Testis (tissue), 3 donors: Measurements from ENCODE around the gene SLC1A3. TPM values are rescaled to one million over a fixed set of nuclear protein-coding genes. Genes with fewer than 3 reads are reported as not detected.

Experiments
- DNase-seq: peaks from one replicate; pipeline ENCODE4 v3.0.0-alpha.2; 2019
- H3K27ac ChIP-seq, 2 donors: fragments of 200-600 bp; sonication (generic); one replicate each; pipeline ENCODE4 v1.5.1; 2019
- H3K27me3 ChIP-seq: fragments of 200-600 bp; sonication (generic); one replicate; pipeline ENCODE4 v1.5.1; 2019
- H3K36me3 ChIP-seq: fragments of 200-600 bp; sonication (generic); one replicate; pipeline ENCODE4 v1.5.1; 2017; ENCODE audit warnings: low read depth; ENCODE audit errors: missing control alignments
- H3K4me1 ChIP-seq: fragments of 200-600 bp; sonication (generic); one replicate; pipeline ENCODE4 v1.5.1; 2019
- H3K4me3 ChIP-seq, 2 donors: fragments of 200-600 bp; sonication (generic); one replicate each; pipeline ENCODE4 v1.5.1; 2017 to 2019
- H3K9me3 ChIP-seq: fragments of 200-600 bp; sonication (generic); one replicate; pipeline ENCODE4 v1.5.1; 2017
- POLR2A ChIP-seq: fragments of 450-650 bp; IDR thresholded peaks from one replicate; pipeline ENCODE4 v1.6.1; 2017; ENCODE audit warnings: antibody characterized with exemption, mild to moderate bottlenecking, moderate library complexity
- WGBS, 2 donors: methylation state at CpG; one replicate each; pipeline ENCODE4 v1.1.5; 2018; 5-methylcytosine and 5-hydroxymethylcytosine counted together
- intact Hi-C: fragments of 100-400 bp; cut with DNase I; formaldehyde crosslinking; loops from one replicate; pipeline ENCODE4 v1.15.1; 2023; ENCODE audit warnings: low total_unique reads
- polyA plus RNA-seq: library from polyadenylated mRNA; stranded (reverse); fragments of 350-450 nt; fragmentation: Illumina TruSeq; extraction: RNeasy Lipid Tissue Mini Kit (QIAGEN cat#74804); gene quantifications from one replicate; pipeline ENCODE4 v1.2.3, GENCODE V29; 2014; ENCODE audit warnings: low read depth, low replicate concordance; ENCODE audit not compliant: insufficient read depth
- total RNA-seq, 2 donors: library from RNA; depleted of rRNA; stranded (reverse); fragments of >200 nt; gene quantifications; one replicate each; pipeline ENCODE4 v1.2.3, GENCODE V29; 2016
- TF ChIP-seq, protein P1 (sequence below), 3 experiments: fragments of 450-650 bp in 2 of 3; fragments of 200-600 bp in 1 of 3; sonication (generic) in 1 of 3; IDR thresholded peaks; one replicate each; pipeline ENCODE4 v1.5.1; 2016 to 2019; ENCODE audit warnings: antibody characterized with exemption in 3 of 3, mild to moderate bottlenecking in 2 of 3, moderate library complexity in 1 of 3

SLC1A3 gene
- total and polyA plus RNA-seq, 3 donors from 2014 or later = 3.6 to 10.8 (median 6.6) TPM

DNA sequence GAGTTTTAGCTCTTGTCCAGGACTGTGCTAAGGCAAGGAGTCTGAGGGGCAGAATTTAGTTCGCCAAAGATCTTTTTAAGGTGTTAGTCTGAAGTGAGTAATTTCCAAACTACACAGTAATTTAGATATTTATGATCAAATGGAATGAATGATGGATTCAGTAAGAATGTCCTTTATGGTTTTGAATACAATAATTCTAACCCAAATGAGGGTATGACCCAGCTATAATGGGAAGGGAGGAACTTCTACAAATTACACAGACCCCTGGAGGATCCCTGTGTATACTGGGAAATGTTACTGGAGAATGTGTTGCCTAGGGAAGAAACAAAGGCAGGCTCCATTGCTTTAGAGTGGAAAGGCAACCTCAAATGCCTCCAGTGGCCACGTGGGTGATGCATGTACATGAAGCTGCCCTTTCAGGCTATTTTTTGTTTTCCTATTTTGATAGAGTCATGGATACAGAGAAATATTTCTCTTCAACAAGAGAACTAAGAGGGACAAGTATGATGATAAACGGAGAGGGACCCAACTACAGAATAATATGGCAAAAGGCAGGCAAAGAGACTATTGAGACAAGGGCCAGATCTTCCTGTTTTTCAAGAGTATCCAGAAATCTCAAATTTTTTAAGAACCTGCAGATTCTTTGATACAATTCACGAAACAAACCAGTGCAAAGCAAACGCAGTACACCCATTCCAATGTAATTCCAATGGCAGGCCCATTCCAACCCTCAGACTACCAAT, 25.4 kb downstream of the SLC1A3 start:
- no peaks in the 10 kb centered on the region for H3K36me3 ChIP-seq
- no peak overlapping the region for H3K27ac ChIP-seq
- no peak for TF ChIP-seq POLR2A
- TF ChIP-seq, protein P1, sequence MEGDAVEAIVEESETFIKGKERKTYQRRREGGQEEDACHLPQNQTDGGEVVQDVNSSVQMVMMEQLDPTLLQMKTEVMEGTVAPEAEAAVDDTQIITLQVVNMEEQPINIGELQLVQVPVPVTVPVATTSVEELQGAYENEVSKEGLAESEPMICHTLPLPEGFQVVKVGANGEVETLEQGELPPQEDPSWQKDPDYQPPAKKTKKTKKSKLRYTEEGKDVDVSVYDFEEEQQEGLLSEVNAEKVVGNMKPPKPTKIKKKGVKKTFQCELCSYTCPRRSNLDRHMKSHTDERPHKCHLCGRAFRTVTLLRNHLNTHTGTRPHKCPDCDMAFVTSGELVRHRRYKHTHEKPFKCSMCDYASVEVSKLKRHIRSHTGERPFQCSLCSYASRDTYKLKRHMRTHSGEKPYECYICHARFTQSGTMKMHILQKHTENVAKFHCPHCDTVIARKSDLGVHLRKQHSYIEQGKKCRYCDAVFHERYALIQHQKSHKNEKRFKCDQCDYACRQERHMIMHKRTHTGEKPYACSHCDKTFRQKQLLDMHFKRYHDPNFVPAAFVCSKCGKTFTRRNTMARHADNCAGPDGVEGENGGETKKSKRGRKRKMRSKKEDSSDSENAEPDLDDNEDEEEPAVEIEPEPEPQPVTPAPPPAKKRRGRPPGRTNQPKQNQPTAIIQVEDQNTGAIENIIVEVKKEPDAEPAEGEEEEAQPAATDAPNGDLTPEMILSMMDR (IDR thresholded peaks at IDR 0.05) = no peak
- H3K4me3 ChIP-seq = no peak overlapping the region
- H3K9me3 ChIP-seq = no peaks in the 10 kb centered on the region
- no peak for DNase-seq
- intact Hi-C loops = no loop called here
- 72 to 80% methylated on average over 5 of the region's 5 CpGs for WGBS, 2 donors
- no peaks in the 10 kb centered on the region for H3K27me3 ChIP-seq
- no peaks in the 10 kb centered on the region for H3K4me1 ChIP-seq

DNA sequence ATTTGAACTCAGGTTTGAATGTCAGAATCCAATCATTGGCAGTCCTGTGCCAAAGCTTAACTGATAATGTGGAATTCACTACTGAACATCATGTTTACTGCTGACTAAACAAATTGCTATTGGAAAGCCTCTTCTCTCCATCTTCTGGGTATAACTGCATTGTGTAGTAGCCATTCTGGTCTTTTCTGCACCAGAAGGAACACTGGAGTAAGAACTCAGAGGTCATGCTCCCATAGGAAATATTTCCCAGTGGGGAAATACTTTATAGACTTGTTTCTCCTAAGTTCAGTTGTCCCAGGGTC, 25.9 kb downstream of the SLC1A3 start:
- H3K4me3 ChIP-seq = no peak overlapping the region
- no peaks in the 10 kb centered on the region for H3K27me3 ChIP-seq
- no peaks in the 10 kb centered on the region for H3K4me1 ChIP-seq
- H3K9me3 ChIP-seq = no peaks in the 10 kb centered on the region
- no peak for TF ChIP-seq POLR2A
- TF ChIP-seq, protein P1 (IDR thresholded peaks at IDR 0.05) = no peak
- no peak for DNase-seq
- no peak overlapping the region for H3K27ac ChIP-seq
- intact Hi-C loops = no loop called here
- no peaks in the 10 kb centered on the region for H3K36me3 ChIP-seq

DNA sequence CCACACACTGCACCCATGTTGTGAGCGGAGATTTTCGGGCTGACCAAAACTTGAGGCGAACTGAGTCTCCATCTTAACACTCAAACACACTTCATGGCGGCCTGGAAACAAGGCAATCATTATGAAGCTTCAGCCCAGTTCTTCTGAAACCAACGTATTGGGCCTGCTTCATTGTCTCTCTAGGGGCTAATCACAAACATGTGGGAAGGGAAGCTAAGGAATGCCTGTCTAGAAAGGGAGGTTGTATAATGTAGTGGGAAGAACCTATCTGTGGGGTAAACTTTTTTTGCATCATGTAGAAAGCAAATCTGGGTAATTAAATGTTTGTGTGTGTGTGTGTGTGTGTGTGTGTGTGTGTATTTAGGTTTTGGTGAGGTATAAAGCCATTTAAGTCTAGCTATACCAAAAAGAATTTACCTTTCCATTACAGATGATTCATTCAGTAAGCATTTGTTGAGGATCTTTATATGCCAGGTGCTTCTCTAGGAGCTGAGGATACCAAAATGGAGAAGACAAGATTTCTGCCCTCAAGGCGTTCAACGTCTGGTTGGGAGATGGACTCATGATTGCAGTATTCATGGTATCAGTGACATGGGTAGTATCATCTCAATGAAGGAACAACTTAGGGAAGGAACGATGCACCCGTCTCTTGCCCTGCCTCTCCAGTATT, 29.4 kb downstream of the SLC1A3 start:
- TF ChIP-seq, protein P1 (IDR thresholded peaks at IDR 0.05) = no peak
- TF ChIP-seq POLR2A = no peak
- 76 to 78% methylated on average over 9 of the region's 9 CpGs for WGBS, 2 donors

DNA sequence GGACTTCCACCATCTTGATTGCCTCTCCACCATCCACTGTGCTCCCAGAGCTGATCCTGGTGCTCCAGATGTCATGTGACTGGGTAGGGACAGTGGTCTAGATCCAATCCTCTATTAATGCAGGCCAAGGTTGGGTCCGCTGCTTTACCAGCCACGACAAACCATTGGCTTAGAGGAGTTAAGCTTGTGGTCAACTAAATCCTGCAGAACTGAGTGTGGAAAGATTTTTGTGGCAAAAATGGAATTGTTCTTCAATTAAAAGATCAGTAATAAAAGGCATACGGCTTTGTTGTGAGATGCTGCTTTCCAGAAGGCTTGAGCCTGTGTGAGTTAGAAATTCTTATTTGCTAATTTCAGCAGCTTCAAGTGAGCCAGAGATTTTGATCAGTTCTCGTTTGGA, 30.7 kb downstream of the SLC1A3 start:
- intact Hi-C loops = no loop called here
- Histone ChIP-seq H3K9me3 (no peaks in the 10 kb centered on the region), H3K27me3 (no peaks in the 10 kb centered on the region), H3K27ac (no peak overlapping the region), H3K4me3 (no peak overlapping the region), H3K36me3 (no peaks in the 10 kb centered on the region), H3K4me1 (no peaks in the 10 kb centered on the region)
- TF ChIP-seq POLR2A = no peak
- no peak for DNase-seq
- WGBS, 2 donors = 86 to 90% methylated on average over 4 of the region's 4 CpGs

More for the DNA sequence above, 29.4 kb downstream of the SLC1A3 start:
- H3K27me3 ChIP-seq = no peaks in the 10 kb centered on the region
- H3K4me3 ChIP-seq = no peak overlapping the region
- H3K4me1 ChIP-seq = no peaks in the 10 kb centered on the region
- no peaks in the 10 kb centered on the region for H3K36me3 ChIP-seq
- DNase-seq = no peak
- H3K27ac ChIP-seq = no peak overlapping the region
- intact Hi-C loops = no loop called here
- H3K9me3 ChIP-seq = no peaks in the 10 kb centered on the region

DNA sequence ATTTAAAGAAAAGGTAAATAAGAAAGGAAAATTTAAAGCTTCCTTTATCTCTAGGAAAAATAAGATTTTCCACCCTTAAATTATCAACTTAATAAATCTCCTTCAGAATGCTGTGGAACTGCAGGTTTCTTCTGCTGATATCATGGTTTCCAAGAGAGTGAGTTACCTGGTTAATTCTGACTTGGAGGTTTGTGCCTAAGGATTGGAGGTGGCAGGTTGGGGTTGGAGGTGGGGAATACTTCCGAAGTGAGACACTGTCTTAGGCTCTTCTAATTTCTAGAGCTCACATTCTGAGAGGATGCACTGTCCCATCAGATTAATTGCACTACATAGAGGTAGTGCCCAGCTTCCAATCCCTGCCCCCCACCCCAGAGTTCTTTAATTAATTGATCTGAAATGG, 31.1 kb downstream of the SLC1A3 start:
- intact Hi-C loops = no loop called here
- 87 to 93% methylated on average over 1 of the region's 1 CpG for WGBS, 2 donors
- no peaks in the 10 kb centered on the region for H3K27me3 ChIP-seq
- no peak overlapping the region for H3K27ac ChIP-seq
- H3K36me3 ChIP-seq = no peaks in the 10 kb centered on the region
- H3K4me1 ChIP-seq = no peaks in the 10 kb centered on the region
- no peak overlapping the region for H3K4me3 ChIP-seq
- DNase-seq = no peak
- TF ChIP-seq, protein P1 (IDR thresholded peaks at IDR 0.05) = no peak
- TF ChIP-seq POLR2A = no peak
- no peaks in the 10 kb centered on the region for H3K9me3 ChIP-seq
